Fibroblast of skin of back (primary cell): ENCODE data around the gene EPHA7.

Experiments used
- DNase-seq: peaks from one replicate; pipeline ENCODE4 v3.0.0-alpha.2; 2013

The EPHA7 gene

GRCh38 chr6:93319304-93319703 lies 100.1 kb downstream of the EPHA7 start:
- no peak for DNase-seq

GRCh38 chr6:93318121-93318520 lies 101.2 kb downstream of the EPHA7 start:
- no peak for DNase-seq

GRCh38 chr6:93317592-93317991 lies 101.8 kb downstream of the EPHA7 start:
- no peak for DNase-seq

- DNase-seq = no peak
Measured at GRCh38 chr6:93307505-93308409, 111.6 kb downstream of the EPHA7 start.

- DNase-seq = no peak
Measured at GRCh38 chr6:93305088-93305487, 114.3 kb downstream of the EPHA7 start.

DNA sequence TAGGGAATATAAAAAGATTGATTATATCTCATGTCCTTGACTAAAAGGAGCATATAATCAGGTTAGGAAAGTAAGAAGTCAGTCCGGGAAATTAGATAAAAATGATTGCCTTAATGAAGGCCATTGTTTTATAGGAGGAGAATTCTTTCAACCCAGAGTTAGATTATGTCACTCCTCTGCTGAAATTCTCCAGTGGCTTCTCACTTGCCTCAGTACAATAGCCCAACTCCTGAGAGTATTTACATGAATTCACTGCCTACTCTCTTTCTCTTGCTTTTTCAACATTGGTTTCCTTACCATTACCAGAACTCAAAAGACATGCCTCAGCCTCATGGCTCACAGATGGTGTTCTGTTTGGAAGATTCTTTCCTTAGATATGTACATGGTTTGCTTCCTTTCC lies 114.9 kb downstream of the EPHA7 start:
- no peak for DNase-seq

GRCh38 chr6:93300661-93301060 lies 118.7 kb downstream of the EPHA7 start:
- DNase-seq = no peak

DNA sequence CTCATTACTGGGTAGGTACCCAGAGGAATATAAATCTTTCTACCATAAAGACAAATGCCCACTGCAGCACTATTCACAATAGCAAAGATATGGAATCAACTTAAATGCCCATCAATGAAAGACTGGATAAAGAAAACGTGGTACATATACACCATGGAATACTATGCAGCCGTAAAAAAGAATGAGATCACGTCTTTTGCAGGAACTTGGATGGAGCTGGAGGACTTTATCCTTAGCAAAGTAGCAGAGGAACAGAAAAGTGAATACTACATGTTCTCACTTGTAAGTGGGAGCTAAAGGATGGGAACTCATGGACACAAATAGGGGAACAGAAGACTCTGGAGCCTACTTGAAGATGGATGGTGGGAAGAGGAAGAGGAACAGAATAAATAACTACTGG lies 119.7 kb downstream of the EPHA7 start:
- no peak for DNase-seq

DNA sequence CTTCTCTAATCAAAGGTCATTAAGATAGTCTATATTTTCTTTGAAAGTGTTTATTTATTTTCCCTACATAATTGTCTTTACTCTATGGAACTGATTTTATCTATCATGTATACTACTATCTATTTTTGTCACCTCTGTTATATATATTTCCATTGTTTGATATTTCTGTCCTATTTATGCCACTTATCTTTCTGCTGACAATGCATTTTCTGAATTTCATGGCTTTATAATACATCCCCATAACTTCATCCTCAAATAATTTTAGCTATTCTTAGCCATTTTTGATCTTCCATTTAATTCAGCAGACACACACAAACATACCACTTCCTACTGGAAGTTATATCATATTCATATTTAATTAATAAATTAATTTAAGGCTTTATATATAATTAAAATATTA lies 123.7 kb downstream of the EPHA7 start:
- DNase-seq = no peak

DNA sequence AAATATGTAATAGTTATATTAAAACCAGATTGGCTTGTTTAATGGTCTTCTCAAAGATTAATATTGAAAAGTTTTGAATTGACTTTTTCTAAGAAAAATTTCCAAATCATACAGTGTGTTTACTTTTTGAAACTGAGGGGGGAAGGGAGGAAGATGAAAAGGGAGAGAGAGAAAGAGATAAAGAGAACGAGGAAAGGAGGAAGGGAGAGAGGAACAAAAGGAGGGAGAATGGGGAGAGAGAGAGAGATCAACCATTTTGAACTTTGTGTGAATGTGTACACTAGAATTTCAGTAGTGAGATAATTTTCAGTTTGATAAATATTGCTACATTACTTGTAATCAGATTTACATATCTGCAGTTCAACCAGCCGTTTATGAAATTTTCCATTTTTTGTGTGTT lies 124.5 kb downstream of the EPHA7 start:
- DNase-seq = no peak

GRCh38 chr6:93293872-93294271 lies 125.5 kb downstream of the EPHA7 start:
- DNase-seq = no peak

DNA sequence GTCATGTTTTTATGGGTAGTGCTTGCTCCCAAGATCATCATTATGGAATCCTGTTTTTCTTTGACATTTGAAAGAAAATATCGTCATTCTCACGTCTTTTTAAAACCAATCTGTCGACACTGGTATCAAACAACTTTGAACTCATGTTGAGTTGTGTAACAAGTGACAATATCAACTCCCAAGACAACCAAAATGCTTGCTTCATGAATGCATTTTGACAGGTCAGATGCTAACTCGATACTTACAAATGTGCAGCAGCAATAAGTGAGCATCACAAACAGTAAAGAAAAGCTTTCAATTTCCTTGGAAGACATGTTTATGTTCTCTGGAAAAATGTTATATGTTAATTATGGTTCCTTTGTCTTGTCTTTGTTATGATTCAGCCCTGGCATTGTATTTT lies 125.9 kb downstream of the EPHA7 start:
- no peak for DNase-seq

DNA sequence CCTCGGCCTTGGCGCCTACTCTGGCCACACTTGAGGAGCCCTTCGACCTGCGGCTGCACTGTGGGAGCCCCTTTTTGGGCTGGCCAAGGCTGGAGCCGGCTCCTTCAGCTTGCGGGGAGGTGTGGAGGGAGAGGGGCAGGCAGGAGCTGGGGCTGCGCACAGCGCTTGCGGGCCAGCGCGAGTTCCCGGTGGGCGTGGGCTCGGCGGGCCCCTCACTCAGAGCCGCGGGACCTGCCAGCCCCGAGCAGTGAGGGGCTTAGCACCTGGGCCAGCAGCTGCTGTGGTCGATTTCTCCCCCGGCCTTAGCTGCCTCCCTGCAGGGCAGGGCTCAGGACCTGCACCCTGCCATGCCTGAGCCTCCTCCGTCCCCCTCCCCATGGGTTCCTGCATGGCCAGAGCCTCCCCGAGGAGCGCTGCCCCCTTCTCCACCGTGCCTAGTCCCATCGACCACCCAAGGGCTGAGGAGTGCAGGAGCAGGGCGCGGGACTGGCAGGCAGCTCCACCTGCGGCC lies 136.8 kb downstream of the EPHA7 start:
- no peak for DNase-seq

- no peak for DNase-seq
Measured at GRCh38 chr6:93278241-93278640, 141.1 kb downstream of the EPHA7 start.

- no peak for DNase-seq
Measured at GRCh38 chr6:93272896-93273295, 146.5 kb downstream of the EPHA7 start.

DNA sequence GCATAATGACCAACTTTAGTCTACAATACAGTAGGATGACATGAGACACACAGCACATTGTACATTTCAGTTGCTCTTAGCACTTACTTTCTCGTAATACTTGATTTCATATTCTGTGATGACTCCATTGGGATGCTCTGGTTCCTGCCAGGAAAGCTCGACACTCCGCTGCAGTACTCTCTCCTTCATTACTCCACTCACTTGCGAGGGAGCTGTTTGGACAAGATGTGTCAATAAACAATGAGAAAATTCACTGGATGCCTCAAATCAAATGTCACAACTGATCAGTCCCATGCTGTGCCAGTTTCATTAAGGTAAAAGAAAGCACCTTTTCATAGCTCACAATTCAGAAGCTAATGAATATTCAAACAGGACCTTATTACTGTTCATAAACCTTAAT lies 147.1 kb downstream of the EPHA7 start:
- no peak for DNase-seq

DNA sequence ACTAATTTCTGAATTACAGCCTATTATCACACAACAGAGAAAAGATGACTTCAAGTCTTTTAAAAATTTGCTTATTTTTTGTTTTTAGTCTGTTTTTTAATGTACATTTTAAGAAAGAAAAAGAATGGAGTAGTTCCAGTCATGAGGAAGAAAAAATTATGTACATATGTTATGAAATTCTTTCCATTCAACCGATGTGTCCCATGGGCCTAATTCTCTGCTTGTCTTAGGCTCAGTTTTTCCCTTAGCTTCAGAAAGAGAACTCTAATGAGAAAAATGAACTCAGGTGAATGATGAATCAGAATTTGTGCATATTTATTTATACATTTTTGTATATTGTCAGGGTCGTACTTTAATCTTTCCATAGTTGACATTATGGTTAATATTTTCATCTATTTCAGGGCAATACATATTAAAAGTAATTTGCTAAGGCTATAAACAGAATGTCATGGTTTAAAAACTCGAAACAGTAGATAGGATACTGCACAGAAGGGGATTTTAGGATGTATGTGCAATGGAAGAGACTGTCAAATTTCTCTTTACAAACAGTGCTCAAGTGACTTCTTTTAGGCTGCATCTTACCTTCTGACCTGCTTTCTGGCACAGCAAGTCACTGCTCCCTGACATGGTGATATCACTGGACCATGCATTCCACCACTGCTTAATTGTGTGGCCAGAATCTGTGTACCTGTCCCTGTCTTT lies 153.1 kb downstream of the EPHA7 start:
- no peak for DNase-seq

GRCh38 chr6:93260881-93261280 lies 158.5 kb downstream of the EPHA7 start:
- DNase-seq = no peak

DNA sequence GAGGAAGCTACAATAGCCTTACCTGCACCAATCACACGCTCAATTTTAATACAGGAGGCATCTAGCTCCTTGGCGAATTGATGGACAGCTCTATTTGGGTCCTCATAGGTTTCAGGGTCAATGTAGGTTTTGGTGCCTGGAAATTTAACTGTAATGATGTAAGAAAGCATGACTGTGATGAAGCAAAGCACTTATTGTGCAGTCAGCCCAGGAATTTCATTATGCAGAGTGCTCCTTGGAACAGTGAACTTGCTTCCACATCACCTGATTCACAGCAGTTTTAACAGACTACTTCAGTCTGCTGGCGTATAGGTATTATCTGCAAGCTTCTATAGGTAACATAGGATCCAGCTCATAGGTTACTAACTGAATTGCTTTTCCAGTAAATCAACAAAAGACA lies 160.0 kb downstream of the EPHA7 start:
- DNase-seq = no peak

DNA sequence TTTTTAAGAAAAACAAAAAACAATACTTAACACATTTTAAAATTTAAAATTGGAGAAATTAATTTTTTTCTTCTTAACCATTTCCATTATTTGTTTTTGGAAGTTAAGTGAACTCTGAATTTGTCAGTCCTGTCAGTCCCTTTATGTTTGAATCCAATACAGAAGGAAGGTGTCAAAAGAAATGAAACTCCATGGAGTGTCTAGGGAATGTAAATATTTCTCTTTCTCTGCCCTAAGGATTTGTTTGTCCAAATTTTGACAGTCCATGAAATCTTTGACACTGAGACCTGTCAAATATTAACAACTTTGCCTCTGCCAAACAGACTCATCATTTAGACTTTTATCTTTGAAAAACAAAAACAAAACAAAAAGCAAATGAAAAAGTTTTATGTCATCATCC lies 166.4 kb downstream of the EPHA7 start:
- no peak for DNase-seq

- no peak for DNase-seq
Measured at GRCh38 chr6:93248631-93249030, 170.7 kb downstream of the EPHA7 start.

DNA sequence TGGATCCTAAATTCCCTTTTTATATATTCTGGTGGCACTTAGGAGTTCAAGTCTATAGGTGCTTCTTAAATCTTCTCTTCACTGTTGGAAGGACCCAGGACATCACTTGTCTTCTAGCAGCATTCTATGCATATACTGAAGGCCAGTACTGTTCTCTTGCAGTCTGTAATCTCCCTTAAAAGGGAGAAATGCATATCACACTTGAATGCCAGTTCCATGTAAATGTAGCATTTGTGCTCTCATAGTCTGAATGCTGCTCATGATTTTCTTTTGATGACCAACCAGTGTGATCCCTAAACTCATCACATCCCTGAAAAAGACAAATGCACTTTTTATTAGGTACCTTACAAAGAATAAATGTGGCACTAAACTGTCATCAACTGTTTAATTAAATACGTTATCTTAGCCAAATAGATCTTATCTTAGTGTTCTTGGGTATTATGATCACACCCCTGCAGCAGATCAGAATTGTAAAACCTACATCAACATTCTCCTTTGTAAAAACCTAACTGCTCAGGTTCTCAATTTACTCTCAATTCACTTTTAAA lies 176.1 kb downstream of the EPHA7 start:
- DNase-seq = no peak

GRCh38 chr6:93242049-93242448 lies 177.3 kb downstream of the EPHA7 start:
- DNase-seq = no peak

DNA sequence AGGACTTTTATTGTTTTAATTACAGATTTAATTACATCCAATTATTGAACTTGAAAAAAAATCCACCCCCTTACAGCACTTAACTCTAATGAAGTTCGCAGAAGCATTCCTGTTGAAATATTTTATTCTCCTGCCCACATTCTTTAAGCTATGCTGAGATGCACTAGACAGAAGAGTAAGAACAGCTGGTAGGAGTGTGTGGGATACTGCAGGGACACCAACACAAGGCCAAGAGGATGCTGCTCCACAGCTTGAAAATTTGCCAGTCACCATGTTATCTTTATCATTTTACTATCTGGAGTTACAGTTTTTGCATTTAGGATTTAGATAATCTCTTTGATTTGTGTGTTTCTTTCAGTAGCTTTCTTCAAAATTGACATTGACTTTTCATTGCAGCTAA lies 180.7 kb downstream of the EPHA7 start:
- no peak for DNase-seq
